GM13977 (cell line): ENCODE results near the gene HOXD12.

Source experiments
- DNase-seq: peaks from one replicate; pipeline ENCODE4 v3.0.0; 2012; ENCODE audit warnings: low spot score
- in situ Hi-C: fragments of 300-500 bp; cut with MboI; formaldehyde crosslinking; loops from one replicate; pipeline ENCODE4 v1.12.0; 2022; ENCODE audit warnings: low sequenced_read_pairs, low pct_unique_long_range_greater_than_20kb, mixed read lengths, inconsistent platforms; ENCODE audit not compliant: unreplicated experiment
- TF ChIP-seq, protein P1 (sequence below): IDR thresholded peaks from 2 replicates; pipeline ENCODE4 v1.5.1; 2012; ENCODE audit warnings: mild to moderate bottlenecking, control low read depth; ENCODE audit not compliant: insufficient read depth; ENCODE audit errors: extremely low read depth, missing control alignments

HOXD12 gene

DNA sequence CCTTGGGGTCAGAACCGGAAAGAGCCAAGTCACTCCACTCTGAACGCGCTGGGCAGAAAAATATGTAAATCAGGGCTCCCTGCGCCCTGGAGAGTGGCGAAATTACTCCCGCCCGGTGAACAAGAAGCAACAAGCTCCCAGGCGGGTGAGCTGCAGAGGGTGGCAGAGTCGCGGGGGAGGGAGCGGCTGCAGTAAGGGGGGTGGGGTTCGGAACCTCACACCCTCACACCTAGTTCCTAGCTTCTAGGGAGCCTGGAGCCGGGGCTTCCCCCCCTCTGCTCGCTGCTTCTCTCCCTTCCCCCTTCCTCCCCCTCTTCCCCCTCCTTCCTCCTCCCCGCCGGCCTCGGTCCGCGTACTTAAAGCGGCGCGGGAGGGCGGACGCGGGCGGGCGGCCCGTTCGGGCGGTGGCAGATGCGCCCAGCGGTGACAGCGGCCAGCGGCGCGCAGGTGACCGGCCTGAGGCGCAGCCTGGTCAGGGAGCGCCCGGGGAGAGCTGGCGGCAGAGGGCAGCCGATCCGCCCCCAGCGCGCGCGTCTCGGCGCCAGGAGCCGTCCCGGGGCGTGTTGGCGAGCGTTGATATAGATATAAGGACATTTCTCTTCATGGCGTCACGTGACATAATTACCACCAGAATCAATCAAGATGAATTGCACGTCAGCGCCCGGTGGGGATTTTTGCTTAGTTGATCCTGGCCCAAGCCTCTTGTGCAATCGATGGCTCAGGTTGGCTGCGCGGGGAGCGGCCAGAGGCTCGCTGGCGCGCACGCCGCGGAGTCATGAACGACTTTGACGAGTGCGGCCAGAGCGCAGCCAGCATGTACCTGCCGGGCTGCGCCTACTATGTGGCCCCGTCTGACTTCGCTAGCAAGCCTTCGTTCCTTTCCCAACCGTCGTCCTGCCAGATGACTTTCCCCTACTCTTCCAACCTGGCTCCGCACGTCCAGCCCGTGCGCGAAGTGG lies 7.3 kb downstream of the HOXD12 start, which contains the start of gene HOXD11:
Gene HOXD11 (plus strand): TSS at position 700 of the 959 bp plus-strand sequence. CDS start 76 bp downstream, at position 776.
- DNase-seq: no peak
- TF ChIP-seq, protein P1, sequence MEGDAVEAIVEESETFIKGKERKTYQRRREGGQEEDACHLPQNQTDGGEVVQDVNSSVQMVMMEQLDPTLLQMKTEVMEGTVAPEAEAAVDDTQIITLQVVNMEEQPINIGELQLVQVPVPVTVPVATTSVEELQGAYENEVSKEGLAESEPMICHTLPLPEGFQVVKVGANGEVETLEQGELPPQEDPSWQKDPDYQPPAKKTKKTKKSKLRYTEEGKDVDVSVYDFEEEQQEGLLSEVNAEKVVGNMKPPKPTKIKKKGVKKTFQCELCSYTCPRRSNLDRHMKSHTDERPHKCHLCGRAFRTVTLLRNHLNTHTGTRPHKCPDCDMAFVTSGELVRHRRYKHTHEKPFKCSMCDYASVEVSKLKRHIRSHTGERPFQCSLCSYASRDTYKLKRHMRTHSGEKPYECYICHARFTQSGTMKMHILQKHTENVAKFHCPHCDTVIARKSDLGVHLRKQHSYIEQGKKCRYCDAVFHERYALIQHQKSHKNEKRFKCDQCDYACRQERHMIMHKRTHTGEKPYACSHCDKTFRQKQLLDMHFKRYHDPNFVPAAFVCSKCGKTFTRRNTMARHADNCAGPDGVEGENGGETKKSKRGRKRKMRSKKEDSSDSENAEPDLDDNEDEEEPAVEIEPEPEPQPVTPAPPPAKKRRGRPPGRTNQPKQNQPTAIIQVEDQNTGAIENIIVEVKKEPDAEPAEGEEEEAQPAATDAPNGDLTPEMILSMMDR: no peak
- in situ Hi-C loops: loop anchor here (25.0 kb wide), 1 partner anchor 745 kb away; no protein-coding TSS in a partner anchor

DNA sequence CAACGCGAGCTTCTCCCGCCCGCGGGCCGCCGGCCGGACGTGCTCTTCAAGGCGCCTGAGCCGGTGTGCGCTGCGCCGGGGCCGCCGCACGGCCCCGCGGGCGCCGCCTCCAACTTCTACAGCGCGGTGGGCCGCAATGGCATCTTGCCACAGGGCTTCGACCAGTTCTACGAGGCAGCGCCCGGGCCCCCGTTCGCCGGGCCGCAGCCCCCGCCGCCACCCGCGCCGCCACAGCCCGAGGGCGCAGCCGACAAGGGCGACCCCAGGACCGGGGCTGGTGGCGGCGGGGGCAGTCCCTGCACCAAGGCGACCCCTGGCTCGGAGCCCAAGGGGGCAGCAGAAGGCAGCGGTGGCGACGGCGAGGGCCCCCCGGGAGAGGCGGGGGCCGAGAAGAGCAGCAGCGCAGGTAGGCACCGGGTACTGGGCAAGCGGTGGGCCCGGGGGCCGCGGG lies 8.2 kb downstream of the HOXD12 start:
- DNase-seq: no peak
- TF ChIP-seq, protein P1: no peak
- in situ Hi-C loops: loop anchor here (25.0 kb wide), 1 partner anchor 745 kb away; no protein-coding TSS in a partner anchor

DNA sequence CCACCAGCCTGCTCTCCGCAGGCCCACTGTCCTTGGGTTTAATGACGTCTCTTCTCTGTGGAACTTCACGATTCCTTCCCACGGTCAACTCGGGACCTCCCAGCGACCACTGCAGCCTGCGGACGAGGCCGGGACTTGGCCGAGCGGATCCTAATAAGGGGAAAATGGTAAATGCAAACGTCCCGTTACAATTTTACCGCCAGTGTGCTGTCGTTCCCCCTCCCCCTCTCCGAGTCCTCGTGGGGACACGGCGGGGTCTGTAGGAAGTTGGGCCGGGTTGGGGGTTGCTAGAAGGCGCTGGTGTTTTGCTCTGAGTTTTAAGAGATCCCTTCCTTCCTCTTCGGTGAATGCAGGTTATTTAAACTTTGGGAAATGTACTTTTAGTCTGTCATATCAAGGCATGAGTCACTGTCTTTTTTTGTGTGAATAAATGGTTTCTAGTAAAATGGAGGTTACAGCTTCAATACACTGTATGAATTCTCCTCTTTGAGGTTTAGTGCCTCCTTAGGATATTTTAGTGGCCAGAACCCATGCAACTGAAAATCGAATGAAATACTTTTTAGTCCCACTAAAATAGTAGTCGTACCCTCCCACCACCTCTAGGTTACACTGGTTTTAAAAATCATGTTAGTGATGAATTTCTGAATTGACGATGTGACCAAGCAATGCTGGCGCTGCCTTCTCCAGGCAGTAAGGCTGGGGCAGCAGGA lies 9.8 kb downstream of the HOXD12 start:
- no peak for DNase-seq
- TF ChIP-seq, protein P1: no peak
- in situ Hi-C loops: loop anchor here (25.0 kb wide), 1 partner anchor 747 kb away; no protein-coding TSS in a partner anchor

DNA sequence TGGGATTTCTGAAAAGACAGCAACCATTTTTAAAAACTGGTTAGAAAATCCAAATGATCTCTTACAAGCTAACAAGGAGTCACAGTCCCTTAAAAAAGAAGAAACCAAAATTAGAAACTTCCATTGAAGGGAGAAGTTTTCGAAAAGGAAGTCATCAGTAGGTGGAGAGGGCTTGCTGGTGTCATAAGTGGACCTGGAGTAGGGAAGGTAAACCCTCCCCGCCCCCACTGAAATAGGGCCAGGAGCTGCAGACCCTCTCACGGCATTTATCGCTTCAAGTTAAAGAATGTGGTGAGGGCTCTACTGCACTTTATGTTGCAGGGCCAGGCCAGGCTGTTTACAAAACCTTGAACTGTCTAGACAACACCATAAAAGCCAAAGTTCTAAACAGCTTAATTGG lies 10.4 kb downstream of the HOXD12 start:
- in situ Hi-C loops: loop anchor here (25.0 kb wide), 1 partner anchor 748 kb away; no protein-coding TSS in a partner anchor
- TF ChIP-seq, protein P1: no peak
- DNase-seq: no peak

DNA sequence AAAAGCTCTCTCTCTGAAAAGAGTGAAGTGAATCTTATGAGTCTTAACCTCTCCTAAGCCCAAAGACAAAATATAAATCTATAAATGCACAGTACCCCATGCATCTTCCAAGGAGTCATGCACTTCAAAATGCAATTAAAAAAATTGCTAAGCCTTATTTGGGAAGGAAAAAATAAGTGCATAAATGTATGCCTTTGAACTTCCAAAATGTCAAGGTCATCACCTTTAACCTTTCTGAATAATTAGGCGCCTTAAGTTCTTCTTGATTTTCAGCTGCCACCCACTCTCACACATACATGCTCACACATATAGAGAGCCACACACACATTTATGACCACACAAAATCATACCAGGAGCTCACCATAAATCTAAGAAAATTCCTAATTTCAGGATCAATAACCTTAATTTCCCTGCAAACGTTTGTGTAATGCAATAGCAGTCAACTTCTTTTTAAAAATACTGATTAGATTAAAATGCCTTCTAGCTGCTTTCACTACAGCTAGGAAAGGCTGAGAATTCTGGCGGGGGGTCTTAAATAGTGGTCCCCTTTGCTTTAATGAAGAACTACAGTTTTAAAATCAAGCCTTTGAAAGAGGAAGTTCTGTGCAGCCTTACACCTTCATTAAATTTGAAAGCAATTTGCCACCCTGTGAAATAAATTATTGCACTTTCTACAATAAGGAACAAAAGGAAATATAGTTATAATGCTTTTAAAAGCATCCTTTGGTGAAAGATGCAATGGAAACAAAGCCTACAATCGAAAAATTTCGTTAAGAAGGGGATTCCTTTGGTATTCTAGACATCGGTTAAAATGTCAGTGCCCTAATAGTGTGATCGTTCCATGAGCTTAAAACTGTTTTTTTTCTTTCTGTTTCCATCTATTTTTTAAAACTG lies 11.1 kb downstream of the HOXD12 start:
- DNase-seq: no peak
- in situ Hi-C loops: loop anchor here (25.0 kb wide), 1 partner anchor 748 kb away; no protein-coding TSS in a partner anchor

More for the DNA sequence above, 11.1 kb downstream of the HOXD12 start:
- TF ChIP-seq, protein P1: no peak
